HEK293 (cell line): ENCODE data around the gene COL6A2.

Source experiments
- GLI2 ChIP-seq: fragments of 450-650 bp; formaldehyde crosslinking; IDR thresholded peaks from 2 replicates; pipeline ENCODE4; 2017; ENCODE audit warnings: missing biosample characterization, missing genetic modification characterization, low read depth, borderline replicate concordance
- YY1 ChIP-seq: fragments of 450-650 bp; formaldehyde crosslinking; IDR thresholded peaks from 2 replicates; pipeline ENCODE4 v1.5.1; 2018; ENCODE audit warnings: missing biosample characterization, missing genetic modification characterization
- ZNF274 ChIP-seq, 2 experiments: fragments of 200-500 bp in 1 of 2; fragments of 450-650 bp in 1 of 2; sonication (Bioruptor generic) in 1 of 2; formaldehyde crosslinking in 1 of 2; IDR thresholded peaks; 2 replicates each; pipeline versions ENCODE4 v1.5.1 to v1.6.1; 2014 to 2016; ENCODE audit warnings: borderline replicate concordance in 1 of 2, inconsistent platforms in 1 of 2, low read length in 1 of 2, missing biosample characterization in 1 of 2, missing genetic modification characterization in 1 of 2

GRCh38 chr21:46121286-46122221 lies 23.6 kb downstream of the COL6A2 start:
- TF ChIP-seq GLI2 (tag by site-specific recombination) (no peak), ZNF274 (IDR thresholded peaks at IDR 0.05; ENCODE audit: low read length) (no peak), ZNF274 (tag by site-specific recombination; IDR thresholded peaks at IDR 0.05; ENCODE audit: borderline replicate concordance) (no peak), YY1 (tag by site-specific recombination) (no peak)
